Measurements from ENCODE around the gene UBE2E2. TPM values are rescaled to one million over a fixed set of nuclear protein-coding genes. Genes with fewer than 3 reads are reported as not detected.

Gene UBE2E2
- total RNA-seq, 1 donor from 2014 or later = 50.8 TPM

GRCh38 chr3:23254835-23255234 is 51.7 kb downstream of the UBE2E2 start:
- Histone ChIP-seq H3K4me1 (peaks cover 7% of the 10 kb centered on the region), H3K27ac (no peak overlapping the region), H3K36me3 (no peaks in the 10 kb centered on the region), H3K4me3 (no peak overlapping the region), H3K9me3 (no peaks in the 10 kb centered on the region), H3K27me3 (ENCODE audit: low read depth) (no peaks in the 10 kb centered on the region)
- DNase-seq (no peak), ATAC-seq (peak in 1 of 2 donors; percentile 33)
- intact Hi-C loops (cut with DNase I) = no loop called here
- no peak for TF ChIP-seq CTCF (IDR thresholded peaks at IDR 0.05)

DNA sequence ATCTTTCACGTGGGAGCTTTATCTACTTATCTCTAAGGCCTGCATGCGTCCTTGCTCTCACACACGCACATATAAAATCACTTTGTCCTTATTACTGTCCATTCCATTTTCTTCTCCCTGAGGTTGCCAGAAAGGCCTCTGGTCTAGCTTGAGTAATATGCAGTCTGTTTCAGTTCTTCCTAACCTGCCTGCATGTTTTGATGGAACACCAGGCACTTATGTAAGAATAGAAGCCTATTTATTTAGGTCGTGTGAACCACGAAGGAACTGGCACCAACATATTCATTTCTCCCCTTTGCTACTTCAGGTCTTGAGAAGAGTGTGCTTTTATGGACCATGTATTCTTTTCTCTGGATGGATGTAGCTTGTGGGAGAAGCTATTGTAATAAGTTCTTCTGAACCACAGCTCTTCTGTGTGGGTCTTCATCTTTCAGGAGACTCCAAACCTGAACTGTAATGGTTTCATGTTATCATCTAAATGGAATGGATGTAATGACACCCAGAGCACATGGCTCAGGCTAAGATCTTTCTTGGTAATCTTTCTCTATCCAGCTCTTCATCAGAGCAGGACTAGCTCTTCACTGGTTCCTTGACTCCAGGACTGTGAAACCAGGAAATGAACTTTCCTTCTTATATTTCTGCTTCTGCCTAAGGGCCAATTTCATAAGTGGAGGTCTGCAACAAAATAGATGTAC is 53.8 kb downstream of the UBE2E2 start:
- Histone ChIP-seq H3K4me3 (no peak overlapping the region), H3K4me1 (peaks cover 7% of the 10 kb centered on the region), H3K27ac (no peak overlapping the region), H3K36me3 (no peaks in the 10 kb centered on the region), H3K9me3 (no peaks in the 10 kb centered on the region), H3K27me3 (ENCODE audit: low read depth) (no peaks in the 10 kb centered on the region)
- intact Hi-C loops (cut with DNase I) = no loop called here
- ATAC-seq = no peak
- no peak for DNase-seq
- no peak for TF ChIP-seq CTCF (IDR thresholded peaks at IDR 0.05)

- intact Hi-C loops (cut with DNase I) = no loop called here
- Histone ChIP-seq H3K9me3 (no peaks in the 10 kb centered on the region), H3K27ac (no peak overlapping the region), H3K4me3 (no peak overlapping the region), H3K27me3 (ENCODE audit: low read depth) (no peaks in the 10 kb centered on the region), H3K4me1 (peaks cover 7% of the 10 kb centered on the region), H3K36me3 (no peaks in the 10 kb centered on the region)
- ATAC-seq (no peak), DNase-seq (no peak)
- no peak for TF ChIP-seq CTCF (IDR thresholded peaks at IDR 0.05)
Measured at GRCh38 chr3:23258110-23258509, 55.0 kb downstream of the UBE2E2 start.

- Histone ChIP-seq H3K27me3 (ENCODE audit: low read depth) (no peaks in the 10 kb centered on the region), H3K9me3 (no peaks in the 10 kb centered on the region), H3K36me3 (no peaks in the 10 kb centered on the region), H3K4me1 (peaks cover 7% of the 10 kb centered on the region), H3K27ac (no peak overlapping the region), H3K4me3 (no peak overlapping the region)
- no peak for TF ChIP-seq CTCF (IDR thresholded peaks at IDR 0.05)
- intact Hi-C loops (cut with DNase I) = no loop called here
- DNase-seq (no peak), ATAC-seq (no peak)
Measured at GRCh38 chr3:23259515-23259914, 56.4 kb downstream of the UBE2E2 start.

GRCh38 chr3:23262766-23263165 is 59.6 kb downstream of the UBE2E2 start:
- Histone ChIP-seq H3K27ac (no peak overlapping the region), H3K4me1 (no peaks in the 10 kb centered on the region), H3K9me3 (no peaks in the 10 kb centered on the region), H3K4me3 (no peak overlapping the region), H3K27me3 (ENCODE audit: low read depth) (no peaks in the 10 kb centered on the region), H3K36me3 (no peaks in the 10 kb centered on the region)
- DNase-seq = no peak
- no peak for TF ChIP-seq CTCF (IDR thresholded peaks at IDR 0.05)
- intact Hi-C loops (cut with DNase I) = no loop called here
- no peak for ATAC-seq

Data from lower lobe of right lung (tissue), 2 donors.